GM18951 (cell line): ENCODE results near the gene KANSL1.
"Not testable (repeated sequence)": the region's sequence is repeated elsewhere in the genome, so short reads cannot be mapped to it uniquely, and the experiment has no call there.

Source experiments
- POLR2A ChIP-seq: IDR thresholded peaks from 4 replicates; pipeline ENCODE4 v1.6.1; 2011; ENCODE audit warnings: mild to moderate bottlenecking; ENCODE audit not compliant: insufficient read length, insufficient read depth; ENCODE audit errors: extremely low read depth
- in situ Hi-C: fragments of 300-500 bp; cut with MboI; formaldehyde crosslinking; loops from one replicate; pipeline ENCODE4 v1.12.0; 2022; ENCODE audit warnings: low sequenced_read_pairs, mixed read lengths, inconsistent platforms; ENCODE audit not compliant: unreplicated experiment

KANSL1 gene

GRCh38 chr17:46007461-46007965 lies 185.7 kb downstream of the KANSL1 start:
- TF ChIP-seq POLR2A = no peak
- in situ Hi-C loops = no loop called here

DNA sequence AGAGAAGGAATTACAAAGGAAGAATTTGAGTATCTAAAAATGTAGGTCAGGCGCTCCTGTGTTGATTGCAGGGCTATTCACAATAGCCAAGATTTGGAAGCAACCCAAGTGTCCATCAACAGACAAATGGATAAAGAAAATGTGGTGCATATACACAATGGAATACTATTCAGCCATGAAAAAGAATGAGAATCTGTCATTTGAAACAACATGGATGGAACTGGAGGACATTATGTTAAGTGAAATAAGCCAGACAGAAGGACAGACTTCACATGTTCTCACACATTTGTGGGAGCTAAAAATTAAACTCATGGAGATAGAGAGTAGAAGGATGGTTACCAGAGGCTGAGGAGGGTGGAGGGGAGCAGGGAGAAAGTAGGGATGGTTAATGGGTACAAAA lies 187.1 kb downstream of the KANSL1 start:
- in situ Hi-C loops = not testable (repeated sequence)

- no peak for TF ChIP-seq POLR2A
- in situ Hi-C loops = no loop called here
Observed at GRCh38 chr17:46003907-46004748, 189.1 kb downstream of the KANSL1 start.

DNA sequence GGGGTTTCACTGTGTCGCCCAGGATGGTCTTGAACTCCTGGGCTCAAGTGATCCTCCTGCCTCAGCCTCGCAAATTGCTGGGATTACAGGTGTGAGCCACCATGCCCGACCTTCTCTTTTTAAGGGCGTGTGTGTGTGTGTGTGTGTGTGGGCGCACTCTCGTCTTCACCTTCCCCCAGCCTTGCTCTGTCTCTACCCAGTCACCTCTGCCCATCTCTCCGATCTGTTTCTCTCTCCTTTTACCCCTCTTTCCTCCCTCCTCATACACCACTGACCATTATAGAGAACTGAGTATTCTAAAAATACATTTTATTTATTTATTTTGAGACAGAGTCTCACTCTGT lies 190.3 kb downstream of the KANSL1 start:
- in situ Hi-C loops = no loop called here
- no peak for TF ChIP-seq POLR2A

- in situ Hi-C loops = no loop called here
- TF ChIP-seq POLR2A = no peak
Observed at GRCh38 chr17:46002311-46002972, 190.8 kb downstream of the KANSL1 start.

GRCh38 chr17:46001390-46002310 lies 191.6 kb downstream of the KANSL1 start:
- in situ Hi-C loops = no loop called here
- no peak for TF ChIP-seq POLR2A

GRCh38 chr17:46000757-46001156 lies 192.5 kb downstream of the KANSL1 start:
- no peak for TF ChIP-seq POLR2A
- in situ Hi-C loops = no loop called here

GRCh38 chr17:46000292-46000691 lies 192.9 kb downstream of the KANSL1 start:
- no peak for TF ChIP-seq POLR2A
- in situ Hi-C loops = no loop called here

GRCh38 chr17:45999900-46000290 lies 193.3 kb downstream of the KANSL1 start:
- in situ Hi-C loops = no loop called here
- TF ChIP-seq POLR2A = no peak

GRCh38 chr17:45998987-45999899 lies 194.0 kb downstream of the KANSL1 start, which contains the start of gene STH:
TSS of gene STH (plus strand) at chr17:45999250. CDS start at chr17:45999280, 30 bp downstream.
- TF ChIP-seq POLR2A = no peak
- in situ Hi-C loops = no loop called here

DNA sequence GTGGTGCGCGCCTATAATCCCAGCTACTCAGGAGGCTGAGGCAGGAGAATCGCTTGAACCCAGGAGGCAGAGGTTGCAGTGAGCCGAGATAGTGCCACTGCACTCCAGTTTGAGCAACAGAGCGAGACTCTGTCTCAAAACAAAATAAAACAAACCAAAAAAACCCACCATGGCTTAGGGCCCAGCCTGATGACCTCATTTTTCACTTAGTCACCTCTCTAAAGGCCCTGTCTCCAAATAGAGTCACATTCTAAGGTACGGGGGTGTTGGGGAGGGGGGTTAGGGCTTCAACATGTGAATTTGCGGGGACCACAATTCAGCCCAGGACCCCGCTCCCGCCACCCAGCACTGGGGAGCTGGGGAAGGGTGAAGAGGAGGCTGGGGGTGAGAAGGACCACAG lies 195.6 kb downstream of the KANSL1 start:
- no peak for TF ChIP-seq POLR2A
- in situ Hi-C loops = no loop called here

- in situ Hi-C loops = no loop called here
- no peak for TF ChIP-seq POLR2A
Observed at GRCh38 chr17:45997166-45997565, 196.1 kb downstream of the KANSL1 start.
